Measurements from ENCODE around the gene PRKAA2.
A peak's percentile ranks its signal among the peaks of the same experiment; 100 is the strongest.

Gene PRKAA2

GRCh38 chr1:56647106-56647505 lies 2.0 kb downstream of the PRKAA2 start (continued):
- no peak for TF ChIP-seq PRDM4 (tag by site-specific recombination; IDR thresholded peaks at IDR 0.05)
- TF ChIP-seq ZNF132 (tag by site-specific recombination; IDR thresholded peaks at IDR 0.05; ENCODE audit: borderline replicate concordance) = no peak
- no peak for TF ChIP-seq KLF8 (tag by site-specific recombination; IDR thresholded peaks at IDR 0.05)
- no peak for TF ChIP-seq ZNF571 (tag by site-specific recombination; IDR thresholded peaks at IDR 0.05)
- no peak for TF ChIP-seq ZSCAN30 (tag by site-specific recombination; IDR thresholded peaks at IDR 0.05)
- TF ChIP-seq MEIS1 (CRISPR knock-in tag; IDR thresholded peaks at IDR 0.05; ENCODE audit: borderline replicate concordance) = no peak
- no peak for TF ChIP-seq ZNF514 (tag by site-specific recombination; IDR thresholded peaks at IDR 0.05)
- TF ChIP-seq ZNF701 (tag by site-specific recombination; IDR thresholded peaks at IDR 0.05) = no peak
- no peak for TF ChIP-seq ZNF645 (tag by site-specific recombination; IDR thresholded peaks at IDR 0.05)

- TF ChIP-seq ZNF530 (tag by site-specific recombination; IDR thresholded peaks at IDR 0.05; ENCODE audit: low read depth) (no peak), ZNF664 (tag by site-specific recombination; IDR thresholded peaks at IDR 0.05) (peak; percentile 90), RBAK (tag by site-specific recombination; IDR thresholded peaks at IDR 0.05) (no peak), ZNF148 (tag by site-specific recombination; IDR thresholded peaks at IDR 0.05; ENCODE audit: borderline replicate concordance) (no peak), TRIM28 (IDR thresholded peaks at IDR 0.05; ENCODE audit: borderline replicate concordance, low read length) (no peak)
- no peaks in the 10 kb centered on the region for H3K36me3 ChIP-seq (ENCODE audit: control insufficient read depth in 2 of 2, insufficient read depth in 1 of 2, low read length in 2 of 2)
Measured at GRCh38 chr1:56648546-56648945, 3.4 kb downstream of the PRKAA2 start.

GRCh38 chr1:56654126-56654923 lies 9.2 kb downstream of the PRKAA2 start:
- POLR2A ChIA-PET = no interaction called here
- Histone ChIP-seq H3K4me3 (ENCODE audit: low read depth, low read length) (no peak overlapping the region), H3K9me3 (ENCODE audit: control insufficient read depth, insufficient read depth, low read depth, low read length) (peaks cover 10% of the 10 kb centered on the region), H3K36me3 (ENCODE audit: control insufficient read depth in 2 of 2, insufficient read depth in 1 of 2, low read length in 2 of 2) (peaks cover 0 to 5% of the 10 kb centered on the region in 2 experiments), H3K27ac (ENCODE audit: extremely low read depth, low read depth, low read length) (no peak overlapping the region), H3K4me1 (ENCODE audit: control insufficient read depth, insufficient read depth, low read length) (no peaks in the 10 kb centered on the region)
- CTCF ChIA-PET = interaction anchor here (1.0 kb wide), 1 partner anchor 166 kb away, joined by 3 read pairs; no protein-coding TSS in a partner anchor
- TF ChIP-seq PRDM10 (tag by site-specific recombination; IDR thresholded peaks at IDR 0.05) (no peak), FEZF1 (tag by site-specific recombination; IDR thresholded peaks at IDR 0.05) (no peak), ZSCAN30 (tag by site-specific recombination; IDR thresholded peaks at IDR 0.05) (no peak), ZNF558 (tag by site-specific recombination; IDR thresholded peaks at IDR 0.05) (no peak), KLF9 (tag by site-specific recombination; IDR thresholded peaks at IDR 0.05; ENCODE audit: low read depth) (no peak), ZBTB6 (tag by site-specific recombination; IDR thresholded peaks at IDR 0.05) (no peak), KLF8 (tag by site-specific recombination; IDR thresholded peaks at IDR 0.05) (no peak)

More at GRCh38 chr1:56648546-56648945, 3.4 kb downstream of the PRKAA2 start:
- 0 out of 2 replicates have a peak, but pooled peaks cover 2% of the 10 kb centered on the region for H3K4me1 ChIP-seq (ENCODE audit: control insufficient read depth, insufficient read depth, low read length)
- ChIA-PET POLR2A (no interaction called here), CTCF (no interaction called here)
- no peak overlapping the region for H3K27ac ChIP-seq (ENCODE audit: extremely low read depth, low read depth, low read length)
- no peaks in the 10 kb centered on the region for H3K9me3 ChIP-seq (ENCODE audit: control insufficient read depth, insufficient read depth, low read depth, low read length)
- no peak overlapping the region for H3K4me3 ChIP-seq (ENCODE audit: low read depth, low read length)
